ENCODE measurements around the gene FBXW5. TPM values are rescaled to one million over a fixed set of nuclear protein-coding genes. Genes with fewer than 3 reads are reported as not detected.

FBXW5 gene
- total RNA-seq, 1 experiment from 2014 or later, result 62.2 TPM

DNA sequence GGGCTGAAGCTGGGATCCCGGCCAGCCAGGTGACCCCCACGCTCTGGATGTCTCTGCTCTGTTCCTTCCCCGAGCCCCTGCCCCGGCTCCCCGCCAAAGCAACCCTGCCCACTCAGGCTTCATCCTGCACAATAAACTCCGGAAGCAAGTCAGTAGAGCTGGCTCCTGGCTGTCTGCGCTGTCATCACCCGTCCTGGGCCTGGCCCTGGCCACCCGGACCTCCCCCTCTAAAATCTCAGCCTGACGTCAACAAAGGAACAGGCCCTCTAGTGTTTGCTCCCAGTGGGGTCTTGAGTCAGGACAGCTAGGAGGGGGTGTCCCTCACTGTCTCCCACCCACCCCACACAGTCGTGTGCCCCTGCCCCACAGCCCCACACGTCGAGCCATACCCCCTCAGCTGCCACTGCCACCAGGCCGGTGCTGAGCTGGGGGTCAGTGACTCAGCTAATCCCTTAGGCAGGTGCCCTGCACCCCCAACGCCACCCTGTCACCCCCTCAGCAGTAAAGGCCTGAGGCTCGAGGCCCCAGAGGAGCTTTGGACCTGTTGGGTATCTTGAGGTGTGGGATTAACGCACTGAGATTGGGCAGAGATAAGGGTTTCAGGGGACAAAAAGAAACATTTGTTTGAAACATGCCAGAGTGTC lies 37.2 kb upstream of the FBXW5 start:
- Histone ChIP-seq H3K79me1 (ENCODE audit: insufficient read depth, low read depth, low read length, poor library complexity, severe bottlenecking) (no peaks in the 10 kb centered on the region), H3K9ac (ENCODE audit: extremely low read depth, insufficient read length, low read length) (no peak overlapping the region), H3K23me2 (ENCODE audit: insufficient read length, low read depth, low read length, poor library complexity, severe bottlenecking) (peaks cover 9% of the 10 kb centered on the region), H3K4me2 (ENCODE audit: insufficient read depth, insufficient read length, low read length) (no peak overlapping the region), H2BK120ac (ENCODE audit: low read depth, low read length, poor library complexity, severe bottlenecking) (no peak overlapping the region), H3K79me2 (ENCODE audit: insufficient read depth, low read length) (no peaks in the 10 kb centered on the region), H2BK5ac (ENCODE audit: insufficient read length, low read length) (no peak overlapping the region), H2BK20ac (ENCODE audit: low read depth, low read length, poor library complexity, severe bottlenecking) (no peak overlapping the region), H3K27ac (ENCODE audit: insufficient read length, low read depth, low read length) (no peak overlapping the region), H3K23ac (ENCODE audit: insufficient read length, low read depth, low read length) (no peak overlapping the region), H2BK15ac (ENCODE audit: low read depth, low read length) (no peak overlapping the region), H3K18ac (ENCODE audit: insufficient read length, low read depth, low read length) (no peak overlapping the region), H4K20me1 (ENCODE audit: control insufficient read depth, insufficient read depth, insufficient read length) (no peaks in the 10 kb centered on the region), H4K91ac (ENCODE audit: insufficient read length, low read depth, low read length) (no peak overlapping the region), H4K8ac (replicated peaks; ENCODE audit: insufficient read length, low read depth, low read length) (no peak overlapping the region), H3K56ac (ENCODE audit: insufficient read length, low read depth, low read length) (no peak overlapping the region), H3K9me3 (ENCODE audit: control insufficient read depth, low read depth, low read length) (no peaks in the 10 kb centered on the region), H3K14ac (ENCODE audit: insufficient read depth, low read length) (no peak overlapping the region), H3T11ph (ENCODE audit: low read length) (no peak overlapping the region), H3K4ac (ENCODE audit: low read depth, low read length) (no peak overlapping the region), H2AFZ (ENCODE audit: low read length) (no peak overlapping the region), H3K4me1 (ENCODE audit: insufficient read depth, low read length) (no peaks in the 10 kb centered on the region; the same call in 1 of the 2 replicates), H3K27me3 (ENCODE audit: insufficient read depth, low read length) (no peaks in the 10 kb centered on the region), H4K5ac (ENCODE audit: insufficient read length, low read depth, low read length) (no peak overlapping the region), H2BK12ac (ENCODE audit: insufficient read length, low read depth, low read length) (no peak overlapping the region), H2AK5ac (ENCODE audit: insufficient read length, low read length) (no peak overlapping the region)
- peaks cover 2 to 13% of the 10 kb centered on the region in 2 experiments for H3K4me1 Mint-ChIP-seq
- H3K36me3 Mint-ChIP-seq (ENCODE audit: insufficient read depth in 1 of 3, low read depth in 3 of 3), result peaks cover 0 to 3% (median 0%) of the 10 kb centered on the region in 3 experiments; a peak in 1 of 7 replicates
- peaks cover 5% of the 10 kb centered on the region for H3K27me3 Mint-ChIP-seq (ENCODE audit: low read depth)
- no peak overlapping the region for H3K4me3 Mint-ChIP-seq
- no CpG with 5 or more reads among the region's 17 CpGs for WGBS (ENCODE audit: extremely low coverage, insufficient read length, low lambda C conversion rate)
- H3K9me3 Mint-ChIP-seq, result no peaks in the 10 kb centered on the region
- no peak for DNase-seq
- TF ChIP-seq, protein P1, sequence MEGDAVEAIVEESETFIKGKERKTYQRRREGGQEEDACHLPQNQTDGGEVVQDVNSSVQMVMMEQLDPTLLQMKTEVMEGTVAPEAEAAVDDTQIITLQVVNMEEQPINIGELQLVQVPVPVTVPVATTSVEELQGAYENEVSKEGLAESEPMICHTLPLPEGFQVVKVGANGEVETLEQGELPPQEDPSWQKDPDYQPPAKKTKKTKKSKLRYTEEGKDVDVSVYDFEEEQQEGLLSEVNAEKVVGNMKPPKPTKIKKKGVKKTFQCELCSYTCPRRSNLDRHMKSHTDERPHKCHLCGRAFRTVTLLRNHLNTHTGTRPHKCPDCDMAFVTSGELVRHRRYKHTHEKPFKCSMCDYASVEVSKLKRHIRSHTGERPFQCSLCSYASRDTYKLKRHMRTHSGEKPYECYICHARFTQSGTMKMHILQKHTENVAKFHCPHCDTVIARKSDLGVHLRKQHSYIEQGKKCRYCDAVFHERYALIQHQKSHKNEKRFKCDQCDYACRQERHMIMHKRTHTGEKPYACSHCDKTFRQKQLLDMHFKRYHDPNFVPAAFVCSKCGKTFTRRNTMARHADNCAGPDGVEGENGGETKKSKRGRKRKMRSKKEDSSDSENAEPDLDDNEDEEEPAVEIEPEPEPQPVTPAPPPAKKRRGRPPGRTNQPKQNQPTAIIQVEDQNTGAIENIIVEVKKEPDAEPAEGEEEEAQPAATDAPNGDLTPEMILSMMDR (conservative IDR thresholded peaks at IDR 0.05), result no peak
- no peak overlapping the region for H3K27ac Mint-ChIP-seq
